Choroid plexus epithelial cell (primary cell): ENCODE data around the gene CDK12.
"Not testable (repeated sequence)": the region's sequence is repeated elsewhere in the genome, so short reads cannot be mapped to it uniquely, and the experiment has no call there.

Source experiments
- DNase-seq: peaks from one replicate; pipeline ENCODE4 v3.0.0-alpha.2; 2010; ENCODE audit warnings: low read depth
- H3K4me3 ChIP-seq: 2 replicates; pipeline ENCODE4 v1.5.1; 2011; ENCODE audit warnings: low read depth, mild to moderate bottlenecking, control low read depth, low read length, moderate library complexity
- CTCF ChIP-seq: conservative IDR thresholded peaks from 2 replicates; pipeline ENCODE4 v1.5.1; 2011; ENCODE audit warnings: low read depth, mild to moderate bottlenecking, control low read depth, inconsistent platforms, low read length, moderate library complexity

Gene CDK12

DNA sequence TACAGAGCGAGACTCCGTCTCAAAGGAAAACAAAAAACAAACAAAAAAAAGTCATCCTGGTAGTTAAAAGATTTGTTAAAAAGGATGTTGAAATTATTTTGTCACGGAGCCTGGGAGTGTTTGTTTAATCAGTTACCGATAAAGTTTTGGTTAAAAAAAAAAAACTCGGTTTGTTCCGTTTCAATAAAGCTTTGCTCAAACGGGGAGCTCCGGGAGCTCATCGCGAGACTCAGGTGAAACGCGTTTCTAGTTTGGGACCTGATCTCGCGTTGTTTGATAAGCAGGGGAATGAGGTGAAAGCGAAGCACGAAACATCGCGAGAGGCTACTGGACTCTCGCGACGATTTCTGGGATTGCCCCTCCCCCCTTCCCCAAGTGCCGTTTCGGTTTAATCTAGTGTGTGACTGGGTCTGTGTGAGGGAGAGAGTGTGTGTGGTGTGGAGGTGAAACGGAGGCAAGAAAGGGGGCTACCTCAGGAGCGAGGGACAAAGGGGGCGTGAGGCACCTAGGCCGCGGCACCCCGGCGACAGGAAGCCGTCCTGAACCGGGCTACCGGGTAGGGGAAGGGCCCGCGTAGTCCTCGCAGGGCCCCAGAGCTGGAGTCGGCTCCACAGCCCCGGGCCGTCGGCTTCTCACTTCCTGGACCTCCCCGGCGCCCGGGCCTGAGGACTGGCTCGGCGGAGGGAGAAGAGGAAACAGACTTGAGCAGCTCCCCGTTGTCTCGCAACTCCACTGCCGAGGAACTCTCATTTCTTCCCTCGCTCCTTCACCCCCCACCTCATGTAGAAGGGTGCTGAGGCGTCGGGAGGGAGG is at the start of gene CDK12:
Gene CDK12 (plus strand): TSS at position 374 of the 813 bp plus-strand sequence. CDS start 586 bp downstream, outside the sequence.
- H3K4me3 ChIP-seq = peak within 1 kb of the TSS; percentile 99
- DNase-seq = peak; percentile 100
- TF ChIP-seq CTCF = no peak

DNA sequence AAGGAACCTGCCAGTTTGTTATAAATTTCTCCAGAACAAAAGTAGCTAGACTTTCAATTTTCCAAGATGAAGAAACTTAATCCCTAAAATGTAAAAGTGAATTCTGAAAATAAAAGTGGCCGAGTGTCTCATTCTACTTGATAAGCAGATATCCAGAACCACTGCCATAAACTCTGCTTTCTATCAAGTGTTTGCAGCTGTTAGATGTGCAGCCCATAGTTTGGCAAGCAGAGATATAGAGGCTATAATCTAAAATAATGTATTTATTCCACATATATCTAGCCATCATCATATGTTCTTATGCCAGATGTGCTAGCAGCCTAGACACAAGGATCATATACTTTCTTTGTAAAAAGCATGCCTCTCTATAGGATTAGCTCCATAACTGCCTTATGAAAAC is 45.1 kb upstream of the CDK12 start:
- TF ChIP-seq CTCF = no peak
- DNase-seq = no peak
- H3K4me3 ChIP-seq = no peak overlapping the region

DNA sequence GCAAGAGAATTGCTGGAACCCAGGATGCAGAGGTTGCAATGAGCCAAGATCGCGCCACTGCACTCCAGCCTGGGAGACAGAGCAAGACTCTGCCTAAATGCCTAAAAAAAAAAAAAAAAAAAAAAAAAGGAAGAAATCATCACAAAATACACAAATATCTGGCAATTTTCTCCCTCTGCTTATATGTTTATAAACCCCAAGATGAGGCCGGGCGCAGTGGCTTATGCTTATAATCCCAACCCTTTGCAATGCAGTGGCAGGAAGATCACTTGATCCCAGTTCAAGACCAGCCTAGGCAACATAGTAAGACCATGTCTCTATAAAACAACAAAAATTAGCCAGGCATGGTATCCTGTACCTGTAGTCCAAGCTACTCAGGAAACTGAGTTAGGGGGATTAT is 31.7 kb upstream of the CDK12 start:
- no peak for TF ChIP-seq CTCF
- DNase-seq = no peak
- no peak overlapping the region for H3K4me3 ChIP-seq

GRCh38 chr17:39439868-39440267 is 21.4 kb upstream of the CDK12 start:
- not testable (repeated sequence) for H3K4me3 ChIP-seq, DNase-seq

DNA sequence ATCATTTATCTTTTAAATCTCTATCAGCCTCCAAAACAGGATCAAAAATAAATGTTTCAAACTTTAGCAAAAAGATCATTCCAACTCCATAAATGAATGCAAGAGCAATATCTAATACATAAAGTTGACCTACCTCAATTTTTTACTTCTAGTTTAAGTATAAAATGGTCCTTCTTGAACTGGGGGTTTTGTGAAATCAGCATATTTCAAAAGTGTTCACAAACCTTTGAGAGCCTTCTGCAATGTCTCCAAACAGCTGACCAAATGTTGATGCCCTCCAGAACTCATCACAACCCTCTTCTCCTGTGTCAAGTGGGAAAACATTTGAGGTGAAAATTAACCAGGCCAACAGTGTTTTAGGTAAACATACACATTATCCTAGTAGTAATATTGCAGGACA is 18.0 kb upstream of the CDK12 start:
- no peak for DNase-seq

DNA sequence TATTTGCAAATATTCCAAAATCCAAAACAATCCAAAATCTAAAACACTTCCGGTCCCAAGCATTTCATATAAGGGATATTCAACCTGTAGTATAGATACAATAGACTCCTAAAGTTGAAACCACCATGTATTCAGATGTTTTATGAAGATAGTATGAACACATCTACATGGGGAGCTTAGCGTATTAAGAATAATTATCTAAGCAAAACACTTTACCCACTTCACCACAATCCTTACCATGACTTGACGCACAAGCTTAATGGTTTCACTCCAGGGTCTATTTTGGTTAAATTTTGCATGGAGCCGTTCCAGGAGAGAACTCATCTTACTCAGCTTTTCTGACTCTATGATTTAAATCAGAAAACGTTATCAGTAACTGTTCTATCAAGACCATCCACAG is 13.7 kb upstream of the CDK12 start:
- H3K4me3 ChIP-seq = no peak overlapping the region
- DNase-seq = no peak
- TF ChIP-seq CTCF = no peak

More for the DNA sequence above, 18.0 kb upstream of the CDK12 start:
- no peak for TF ChIP-seq CTCF
- H3K4me3 ChIP-seq = no peak overlapping the region

GRCh38 chr17:39450051-39450450 is 11.2 kb upstream of the CDK12 start:
- no peak for DNase-seq
- peak overlapping the region; percentile 99 for H3K4me3 ChIP-seq
- TF ChIP-seq CTCF = no peak
